GM06990 (cell line): ENCODE results near the gene COPG1.

ENCODE experiments used
- DNase-seq: peaks from one replicate; pipeline ENCODE4 v3.0.0-alpha.2; 2011; ENCODE audit not compliant: insufficient read length; ENCODE audit errors: extremely low read depth
- H3K27me3 ChIP-seq: replicated peaks from 2 replicates; pipeline ENCODE4 v1.6.0; 2011; ENCODE audit warnings: low read length; ENCODE audit not compliant: control insufficient read depth, insufficient read depth
- H3K36me3 ChIP-seq: 2 replicates; pipeline ENCODE4 v1.5.1; 2011; ENCODE audit warnings: low read length; ENCODE audit not compliant: control insufficient read depth, insufficient read depth
- H3K4me3 ChIP-seq: replicated peaks from 2 replicates; pipeline ENCODE4 v1.5.1; 2011; ENCODE audit warnings: low read depth, mild to moderate bottlenecking, control low read depth, low read length
- TF ChIP-seq, protein P1 (sequence below): IDR thresholded peaks from 2 replicates; pipeline ENCODE4 v1.5.1; 2011; ENCODE audit warnings: low read length, control low read depth, mild to moderate bottlenecking, inconsistent platforms; ENCODE audit not compliant: insufficient read depth, poor library complexity, severe bottlenecking

The COPG1 gene

DNA sequence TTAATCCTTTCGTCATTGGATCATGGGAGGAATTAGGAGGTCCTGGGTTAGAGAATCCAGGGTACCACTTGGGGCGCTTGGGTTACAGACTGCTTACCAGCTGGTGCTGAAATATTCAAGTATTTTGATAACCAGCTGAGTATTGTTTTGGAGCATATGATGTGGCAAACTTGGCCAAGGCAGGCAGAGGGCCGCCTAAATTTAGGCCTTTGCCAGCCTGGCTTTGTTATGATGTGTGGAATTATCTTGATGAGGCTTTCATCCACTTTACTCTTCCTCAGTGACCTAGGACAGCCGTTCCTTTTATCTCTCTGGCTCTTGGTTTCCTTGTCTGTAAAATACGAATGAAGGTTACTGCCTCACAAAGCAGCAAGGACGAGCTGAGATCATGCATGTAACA lies 6.9 kb downstream of the COPG1 start:
- no peak for DNase-seq
- Histone ChIP-seq H3K4me3 (no peak overlapping the region), H3K27me3 (no peaks in the 10 kb centered on the region), H3K36me3 (peaks cover 60% of the 10 kb centered on the region)
- TF ChIP-seq, protein P1, sequence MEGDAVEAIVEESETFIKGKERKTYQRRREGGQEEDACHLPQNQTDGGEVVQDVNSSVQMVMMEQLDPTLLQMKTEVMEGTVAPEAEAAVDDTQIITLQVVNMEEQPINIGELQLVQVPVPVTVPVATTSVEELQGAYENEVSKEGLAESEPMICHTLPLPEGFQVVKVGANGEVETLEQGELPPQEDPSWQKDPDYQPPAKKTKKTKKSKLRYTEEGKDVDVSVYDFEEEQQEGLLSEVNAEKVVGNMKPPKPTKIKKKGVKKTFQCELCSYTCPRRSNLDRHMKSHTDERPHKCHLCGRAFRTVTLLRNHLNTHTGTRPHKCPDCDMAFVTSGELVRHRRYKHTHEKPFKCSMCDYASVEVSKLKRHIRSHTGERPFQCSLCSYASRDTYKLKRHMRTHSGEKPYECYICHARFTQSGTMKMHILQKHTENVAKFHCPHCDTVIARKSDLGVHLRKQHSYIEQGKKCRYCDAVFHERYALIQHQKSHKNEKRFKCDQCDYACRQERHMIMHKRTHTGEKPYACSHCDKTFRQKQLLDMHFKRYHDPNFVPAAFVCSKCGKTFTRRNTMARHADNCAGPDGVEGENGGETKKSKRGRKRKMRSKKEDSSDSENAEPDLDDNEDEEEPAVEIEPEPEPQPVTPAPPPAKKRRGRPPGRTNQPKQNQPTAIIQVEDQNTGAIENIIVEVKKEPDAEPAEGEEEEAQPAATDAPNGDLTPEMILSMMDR = no peak

DNA sequence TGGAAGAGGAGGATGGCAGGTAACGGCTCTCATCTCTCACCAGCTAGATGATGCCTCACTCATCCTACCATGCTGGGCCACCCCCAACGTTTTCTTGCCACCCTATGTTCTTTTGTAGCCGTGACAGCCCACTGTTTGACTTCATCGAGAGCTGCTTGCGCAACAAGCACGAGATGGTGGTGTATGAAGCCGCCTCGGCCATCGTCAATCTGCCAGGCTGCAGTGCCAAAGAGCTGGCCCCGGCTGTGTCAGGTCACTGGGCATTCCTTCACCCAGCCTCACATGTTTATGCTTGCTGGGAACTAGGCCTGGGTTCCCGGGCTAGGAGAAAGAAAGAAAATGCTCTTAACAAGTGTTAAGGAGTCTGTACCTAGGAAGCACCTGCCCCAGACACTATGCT lies 8.2 kb downstream of the COPG1 start:
- Histone ChIP-seq H3K27me3 (no peaks in the 10 kb centered on the region), H3K4me3 (no peak overlapping the region), H3K36me3 (peaks cover 61% of the 10 kb centered on the region)
- TF ChIP-seq, protein P1 = no peak
- DNase-seq = no peak

DNA sequence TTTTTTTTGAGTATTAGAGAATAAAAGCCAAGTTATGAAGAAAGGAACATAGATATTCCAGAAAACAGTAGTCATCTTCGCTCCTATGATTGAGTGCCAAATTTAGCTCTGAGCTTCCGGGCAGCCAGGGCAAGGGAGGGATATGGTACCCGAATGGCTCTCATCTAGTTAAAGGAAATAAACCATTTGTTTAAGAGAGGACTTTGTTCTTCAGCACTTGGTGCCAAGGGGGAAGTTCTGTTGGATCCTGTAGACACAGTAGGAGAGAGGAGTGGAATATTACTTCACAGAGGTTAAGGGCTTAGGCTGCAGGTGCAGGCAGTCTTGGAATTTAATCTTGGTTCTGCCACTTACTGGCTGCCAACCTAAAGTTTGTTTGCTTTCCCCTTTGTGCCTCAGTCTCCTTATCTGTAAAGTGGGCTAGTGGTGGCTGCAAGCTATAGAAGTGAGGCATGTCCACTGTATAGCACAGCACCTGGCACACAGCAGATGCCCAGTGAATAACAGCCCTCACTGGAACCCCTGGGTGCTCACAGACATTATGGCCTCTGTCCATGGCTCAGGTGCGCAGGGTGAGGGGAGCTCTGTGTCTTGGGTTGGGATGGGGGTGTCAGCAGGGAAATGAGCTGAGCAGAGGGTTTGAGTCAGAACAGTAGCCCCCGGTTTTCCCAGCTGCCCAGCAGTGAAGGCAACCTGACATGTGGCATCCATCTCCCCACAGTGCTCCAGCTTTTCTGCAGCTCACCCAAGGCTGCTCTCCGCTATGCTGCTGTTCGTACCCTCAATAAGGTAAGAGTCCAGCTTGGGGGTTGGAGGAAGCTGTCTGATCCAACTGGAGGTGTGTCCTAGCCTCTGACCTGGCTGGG lies 10.4 kb downstream of the COPG1 start:
- Histone ChIP-seq H3K27me3 (no peaks in the 10 kb centered on the region), H3K4me3 (no peak overlapping the region), H3K36me3 (peaks cover 54% of the 10 kb centered on the region)
- TF ChIP-seq, protein P1 = no peak
- DNase-seq = no peak

DNA sequence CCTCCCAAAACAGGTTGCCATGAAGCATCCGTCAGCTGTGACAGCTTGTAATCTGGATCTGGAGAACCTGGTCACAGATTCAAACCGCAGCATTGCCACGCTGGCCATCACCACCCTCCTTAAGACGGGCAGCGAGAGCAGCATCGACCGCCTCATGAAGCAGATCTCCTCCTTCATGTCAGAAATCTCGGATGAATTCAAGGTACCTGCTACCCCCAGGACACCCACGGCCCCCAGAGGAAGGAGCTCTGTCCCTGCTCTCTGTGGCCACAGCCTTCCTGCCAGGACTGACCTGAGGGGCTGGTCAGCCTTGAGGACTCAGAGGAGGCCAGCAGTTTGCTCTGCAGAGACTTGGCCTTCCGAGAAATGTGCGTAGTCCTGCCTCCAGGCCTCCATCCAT lies 11.2 kb downstream of the COPG1 start:
- H3K27me3 ChIP-seq = no peaks in the 10 kb centered on the region
- peaks cover 57% of the 10 kb centered on the region for H3K36me3 ChIP-seq
- no peak for DNase-seq
- TF ChIP-seq, protein P1 = no peak
- H3K4me3 ChIP-seq = no peak overlapping the region

DNA sequence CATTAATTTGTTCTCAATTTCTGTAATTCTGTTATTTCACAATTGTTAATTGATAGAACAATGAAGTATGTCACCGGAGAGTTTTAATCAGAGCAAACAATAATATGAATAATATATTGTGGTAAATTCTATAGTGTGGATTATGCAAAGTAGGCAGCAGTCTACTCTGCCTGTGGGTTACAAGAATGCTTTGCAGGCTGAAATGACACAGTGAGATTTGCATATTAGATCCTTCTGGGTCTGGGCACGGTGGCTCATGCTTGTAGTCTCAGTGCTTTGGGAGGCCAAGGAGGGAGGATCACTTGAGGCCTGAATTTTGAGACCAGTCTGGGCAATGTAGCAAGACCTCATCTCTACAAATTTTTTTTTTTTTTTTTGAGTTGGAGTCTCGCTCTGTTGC lies 12.5 kb downstream of the COPG1 start:
- Histone ChIP-seq H3K27me3 (no peaks in the 10 kb centered on the region), H3K36me3 (peaks cover 49% of the 10 kb centered on the region), H3K4me3 (no peak overlapping the region)
- DNase-seq = no peak
- TF ChIP-seq, protein P1 = no peak
